DMS114 treated with DMSO at 0.1 percent for 48 hours (cell line): Measurements from ENCODE around the gene TAS2R60.
"Not testable (repeated sequence)": the region's sequence is repeated elsewhere in the genome, so short reads cannot be mapped to it uniquely, and the experiment has no call there.

ENCODE experiments used
- DNase-seq: peaks from one replicate; lab custom pipeline; 2025; ENCODE audit not compliant: unreplicated experiment; lab: John Stamatoyannopoulos, UW

Gene TAS2R60, protein sequence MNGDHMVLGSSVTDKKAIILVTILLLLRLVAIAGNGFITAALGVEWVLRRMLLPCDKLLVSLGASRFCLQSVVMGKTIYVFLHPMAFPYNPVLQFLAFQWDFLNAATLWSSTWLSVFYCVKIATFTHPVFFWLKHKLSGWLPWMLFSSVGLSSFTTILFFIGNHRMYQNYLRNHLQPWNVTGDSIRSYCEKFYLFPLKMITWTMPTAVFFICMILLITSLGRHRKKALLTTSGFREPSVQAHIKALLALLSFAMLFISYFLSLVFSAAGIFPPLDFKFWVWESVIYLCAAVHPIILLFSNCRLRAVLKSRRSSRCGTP

GRCh38 chr7:143443153-143443552 lies at the start of gene TAS2R60:
TSS of gene TAS2R60 (plus strand) at chr7:143443453. CDS start at chr7:143443453, 0 bp downstream.
- DNase-seq: no peak

- DNase-seq: no peak
Measured at GRCh38 chr7:143394068-143394467, 49.2 kb upstream of the TAS2R60 start.

- no peak for DNase-seq
Measured at GRCh38 chr7:143394777-143395176, 48.5 kb upstream of the TAS2R60 start.

- no peak for DNase-seq
Measured at GRCh38 chr7:143395187-143396149, 47.8 kb upstream of the TAS2R60 start.

DNA sequence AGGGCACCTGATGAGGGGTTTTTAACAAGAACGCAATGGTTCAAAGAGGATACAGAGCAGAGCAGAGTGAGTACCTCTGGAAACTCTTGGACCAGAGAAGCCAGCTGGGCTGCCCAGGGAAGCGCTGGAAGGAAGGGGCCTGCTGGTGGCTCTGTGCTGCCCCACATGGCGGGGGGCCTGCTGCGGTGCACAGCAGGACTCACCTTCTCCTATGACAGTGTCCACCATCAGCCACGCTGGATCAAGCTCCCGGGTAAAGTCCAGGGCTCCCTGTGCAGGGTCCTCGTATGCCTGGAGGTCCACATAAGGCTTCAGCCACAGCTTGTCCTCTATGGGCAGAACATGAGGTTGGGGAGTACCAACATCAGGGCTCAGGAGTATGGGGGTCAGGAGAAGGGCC lies 47.1 kb upstream of the TAS2R60 start:
- DNase-seq: no peak

GRCh38 chr7:143396625-143397556 lies 46.4 kb upstream of the TAS2R60 start:
- DNase-seq: no peak

- DNase-seq: no peak
Measured at GRCh38 chr7:143397710-143398530, 45.3 kb upstream of the TAS2R60 start.

- DNase-seq: no peak
Measured at GRCh38 chr7:143398616-143399015, 44.6 kb upstream of the TAS2R60 start.

DNA sequence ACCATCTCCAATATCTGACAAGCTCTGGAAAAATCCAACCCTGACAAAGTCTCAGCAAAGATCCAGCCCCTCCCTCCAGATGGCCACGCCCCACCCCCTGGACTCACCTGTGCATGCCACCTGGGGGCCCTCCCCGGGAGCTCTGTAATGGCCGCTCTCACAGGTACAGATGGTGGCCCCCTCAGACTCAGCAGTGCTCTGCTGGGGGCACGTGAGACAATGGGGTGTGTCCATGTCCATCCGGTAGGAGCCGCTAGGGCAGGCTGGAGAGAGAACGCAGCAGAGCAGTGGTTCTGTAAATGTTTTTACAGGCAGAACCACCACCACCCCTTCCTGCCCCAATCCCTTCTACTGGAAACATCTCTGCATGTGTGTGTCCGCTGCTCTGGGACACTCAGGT lies 44.1 kb upstream of the TAS2R60 start:
- DNase-seq: no peak

GRCh38 chr7:143399642-143400041 lies 43.6 kb upstream of the TAS2R60 start:
- no peak for DNase-seq

- no peak for DNase-seq
Measured at GRCh38 chr7:143401265-143401664, 42.0 kb upstream of the TAS2R60 start.

DNA sequence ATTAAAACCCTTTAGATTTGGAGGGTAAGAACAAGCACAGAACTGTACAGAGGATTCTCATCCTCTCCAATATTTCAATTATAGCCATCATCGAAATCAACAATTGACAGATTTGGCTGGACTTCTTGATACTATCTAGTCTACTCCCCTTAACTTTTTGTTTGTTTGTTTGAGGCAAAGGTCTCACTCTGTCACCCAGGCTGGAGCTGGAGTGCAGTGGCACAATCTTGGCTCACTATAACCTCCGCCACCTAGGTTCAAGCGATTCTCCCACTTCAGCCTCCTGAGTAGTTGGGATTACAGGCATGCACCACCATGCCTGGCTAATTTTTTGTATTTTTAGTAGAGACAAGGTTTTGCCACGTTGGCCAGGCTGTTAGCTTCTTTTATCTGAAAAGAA lies 41.0 kb upstream of the TAS2R60 start:
- not testable (repeated sequence) for DNase-seq

DNA sequence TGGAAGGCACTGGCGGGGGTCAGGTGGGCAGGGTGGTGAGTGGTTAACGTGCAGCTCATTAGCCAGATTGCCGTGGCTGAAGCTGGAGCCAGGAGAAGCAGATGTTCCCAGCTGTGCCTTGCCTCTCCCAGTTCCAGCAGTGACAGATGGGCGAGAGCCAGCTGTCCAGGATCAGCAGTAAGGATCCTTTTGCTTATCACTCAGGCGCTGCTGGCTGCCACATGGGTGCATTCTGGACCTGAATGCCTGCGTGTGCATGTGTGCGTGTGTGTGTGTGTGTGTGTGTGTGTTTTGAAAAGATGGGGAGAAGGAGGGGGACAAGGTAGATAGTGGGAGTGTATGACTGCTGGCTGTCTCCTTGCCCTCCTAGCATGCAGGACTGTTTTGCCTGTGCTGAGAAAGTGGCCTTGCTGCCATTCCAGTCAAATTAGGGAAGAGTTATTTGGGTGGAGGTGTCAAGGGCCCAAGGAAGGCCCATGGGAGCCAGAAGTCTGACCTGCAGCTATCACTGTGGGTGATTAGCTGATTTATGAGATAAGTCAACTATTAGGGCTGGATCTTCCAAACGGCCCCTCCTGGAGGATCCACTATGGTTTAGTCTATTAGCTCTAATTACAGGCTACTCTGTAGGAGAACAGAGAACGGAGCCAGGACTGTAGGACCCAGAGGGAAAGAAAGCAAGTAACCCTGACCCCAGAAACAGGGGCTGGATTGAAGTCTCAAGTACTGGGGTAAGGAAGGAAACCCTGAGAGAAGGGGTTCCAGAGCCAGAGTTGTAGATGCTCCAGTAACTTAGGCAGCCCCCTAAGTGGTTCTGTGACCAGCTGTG lies 37.9 kb upstream of the TAS2R60 start:
- DNase-seq: no peak

DNA sequence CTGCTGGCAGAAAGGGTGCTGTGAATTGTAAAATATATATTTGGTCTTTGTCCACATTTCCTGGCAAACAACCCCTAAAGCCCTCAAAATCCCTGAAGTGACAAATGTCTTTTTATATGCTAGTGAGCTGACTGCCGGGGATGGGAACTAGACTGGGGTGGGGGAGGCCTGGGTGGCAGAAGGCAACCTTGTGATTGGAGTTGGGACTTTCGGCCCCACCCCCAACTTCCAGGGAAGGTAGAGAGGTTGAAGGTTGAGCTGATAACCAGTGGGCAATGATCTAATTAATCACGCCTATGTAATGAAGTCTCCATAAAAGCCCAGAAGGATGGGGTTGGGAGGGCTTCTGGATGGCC lies 37.3 kb upstream of the TAS2R60 start:
- no peak for DNase-seq

DNA sequence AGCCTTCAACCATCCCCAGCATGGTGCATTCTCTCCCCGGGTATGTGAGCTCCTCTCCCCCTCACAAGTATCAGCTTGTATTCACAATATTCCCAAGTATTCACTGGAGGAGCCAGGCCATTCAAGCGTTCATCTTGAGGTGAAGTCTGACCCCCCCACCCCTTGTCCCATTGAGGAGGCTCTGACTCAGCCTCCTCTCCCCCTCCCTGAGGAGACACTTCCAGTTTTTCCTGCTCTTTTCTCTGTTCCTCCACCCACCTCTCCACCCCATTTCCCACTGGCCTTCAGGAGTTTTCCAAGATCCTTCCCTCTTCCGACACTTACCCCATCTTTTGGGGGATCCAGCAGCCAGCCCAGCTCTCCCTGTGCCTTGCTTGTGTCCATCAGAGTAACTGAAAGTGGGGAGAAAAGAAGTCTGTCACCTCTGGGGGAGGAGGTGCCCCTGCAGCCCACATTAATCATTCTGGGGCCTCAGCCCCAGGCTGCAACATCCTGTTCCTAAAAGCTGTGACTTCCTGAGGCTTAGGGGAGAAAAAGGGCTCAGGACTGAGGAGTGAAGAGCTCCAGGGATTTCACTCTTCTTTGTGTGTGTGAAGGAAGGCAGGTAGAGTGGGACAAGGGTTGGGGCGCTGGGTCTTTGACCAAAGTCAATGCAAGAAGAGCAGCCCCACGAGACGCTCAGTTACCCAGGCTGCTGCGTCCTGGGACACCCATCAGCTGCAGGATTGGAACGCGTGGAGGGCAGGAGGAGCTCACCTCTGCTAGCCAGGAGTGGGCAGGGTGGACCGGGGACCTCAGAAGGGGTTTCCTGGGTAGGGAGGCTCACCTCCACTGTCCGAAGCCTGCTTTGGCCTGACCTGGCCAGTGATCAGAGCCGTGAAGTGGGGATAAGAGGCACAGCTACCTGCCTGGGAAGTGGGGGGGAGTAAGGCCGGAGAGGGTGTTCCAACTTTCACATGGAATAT lies 35.7 kb upstream of the TAS2R60 start:
- DNase-seq: no peak

GRCh38 chr7:143408252-143408685 lies 35.0 kb upstream of the TAS2R60 start:
- DNase-seq: no peak

DNA sequence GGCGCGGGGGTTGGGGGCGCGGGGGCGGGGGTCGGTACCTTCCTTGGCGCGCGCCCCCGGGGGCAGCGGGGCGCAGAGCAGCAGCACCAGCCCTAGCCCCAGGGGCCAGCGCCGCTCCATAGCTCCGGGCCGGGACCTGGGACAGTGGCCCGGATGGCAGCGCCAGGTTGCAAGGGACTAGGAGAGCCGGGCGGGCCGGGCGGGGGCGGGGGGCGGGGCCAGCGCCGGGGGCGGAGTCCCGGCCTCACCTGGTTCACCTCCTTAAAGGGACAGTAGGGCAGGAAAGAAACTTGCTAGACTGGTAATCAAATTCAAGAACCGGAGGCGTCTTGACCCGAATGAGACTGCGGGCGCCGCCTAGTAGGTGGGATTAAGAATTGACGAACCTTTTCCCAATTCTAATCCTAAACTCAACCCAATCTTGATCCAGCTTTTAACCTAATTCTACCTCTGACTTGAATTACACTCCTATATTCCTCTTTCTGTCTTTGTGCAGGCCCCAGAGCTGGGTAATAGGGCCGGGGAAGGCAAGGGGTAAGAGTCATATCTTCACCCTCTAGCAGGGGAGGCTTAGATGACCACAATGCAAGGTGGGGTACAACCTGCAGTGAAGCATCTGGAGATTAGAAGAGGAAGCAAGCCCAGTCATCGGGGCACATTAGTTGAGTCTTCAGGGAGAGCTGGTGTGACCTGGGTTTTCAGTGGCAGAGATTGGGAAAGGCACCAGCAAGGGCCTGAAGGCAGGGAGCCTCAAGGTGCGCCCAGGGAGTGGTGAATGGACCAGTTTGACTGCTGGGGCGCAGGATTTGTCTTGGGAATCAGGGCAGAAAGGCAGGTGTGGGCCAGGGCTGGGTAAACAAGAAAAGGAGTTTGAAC lies 34.3 kb upstream of the TAS2R60 start, which contains the start of gene EPHA1:
TSS of gene EPHA1 (minus strand) at position 171 of the 876 bp plus-strand sequence. CDS start at position 120, 51 bp downstream.
- DNase-seq: no peak
